ENCODE data around the gene GJD3.

GJD3 gene

DNA sequence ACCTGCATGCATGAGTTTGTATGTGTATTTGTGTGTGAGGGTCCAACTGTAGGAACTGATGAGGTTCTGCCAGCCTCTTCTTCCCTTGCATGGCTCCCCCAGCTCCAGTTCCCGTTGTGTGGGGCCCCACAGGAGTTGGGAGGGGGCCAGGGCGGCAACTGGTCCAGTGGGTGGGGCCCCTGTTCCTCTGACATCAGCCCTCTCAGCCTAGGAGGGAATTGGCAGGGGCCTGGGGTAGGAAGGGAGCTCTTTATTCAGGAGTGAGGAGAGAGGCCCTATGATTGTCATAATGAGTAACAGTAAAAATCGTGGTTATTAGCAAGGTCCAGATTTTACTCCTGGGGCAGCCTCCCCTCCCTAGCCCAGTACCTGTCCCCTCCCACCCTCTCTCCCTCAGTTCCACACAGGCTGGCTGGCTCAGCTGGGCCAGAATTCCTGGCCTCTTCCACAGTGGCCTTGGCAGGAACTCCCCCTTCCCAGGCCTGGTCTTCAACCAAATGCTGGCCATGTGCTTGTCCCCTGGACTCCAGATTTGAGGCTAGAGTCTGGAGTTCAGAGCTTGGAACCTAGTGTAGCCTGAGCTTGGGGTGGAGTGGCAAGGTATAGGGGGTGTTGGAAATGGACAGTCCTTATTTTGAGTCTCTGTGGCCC, 36.7 kb downstream of the GJD3 start:
- H3K4me1 ChIP-seq (ENCODE audit: control insufficient read depth, insufficient read depth, low read length): peaks cover under 1% of the 10 kb centered on the region; the same call in 1 of the 2 replicates
- no peaks in the 10 kb centered on the region for H3K27me3 ChIP-seq (ENCODE audit: control insufficient read depth, insufficient read depth, low read length)
- no peaks in the 10 kb centered on the region for H3K9me3 ChIP-seq (ENCODE audit: control insufficient read depth, insufficient read depth, low read length)
- H3K4me3 ChIP-seq (ENCODE audit: low read length): no peak overlapping the region
- no peak overlapping the region for H3K27ac ChIP-seq (ENCODE audit: low read length)
- 0 out of 2 replicates have a peak, but pooled peaks cover 2% of the 10 kb centered on the region for H3K36me3 ChIP-seq (ENCODE audit: control insufficient read depth, insufficient read depth, low read length)
- no CpG with 5 or more reads among the region's 3 CpGs for WGBS (ENCODE audit: insufficient coverage, insufficient read length)
- no peak for DNase-seq (ENCODE audit: low read depth, low spot score)

DNA sequence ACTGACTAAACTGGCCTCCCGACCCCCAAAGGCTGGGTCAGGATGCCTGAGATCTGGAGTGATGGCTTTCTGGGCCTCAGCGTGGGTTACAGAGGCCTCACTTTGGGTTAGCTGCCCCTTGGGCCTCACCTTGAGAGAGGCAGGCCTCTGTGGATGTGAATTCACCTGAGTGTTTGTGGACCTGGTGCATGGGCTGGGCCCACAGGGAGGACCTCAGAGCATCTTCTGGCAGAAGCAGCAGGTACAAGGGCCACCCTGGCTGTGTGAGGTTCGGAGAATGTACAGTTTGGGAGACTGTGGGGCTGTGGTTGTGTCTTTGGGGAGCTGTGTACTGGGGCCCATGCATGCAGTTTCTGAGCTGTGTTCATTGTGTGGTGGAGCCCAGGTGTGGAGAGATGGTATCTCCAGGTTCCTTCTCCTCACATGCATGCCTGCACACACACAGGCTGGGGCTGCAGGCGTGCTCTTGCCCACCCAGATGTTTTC, 37.2 kb downstream of the GJD3 start:
- Histone ChIP-seq H3K9me3 (ENCODE audit: control insufficient read depth, insufficient read depth, low read length) (no peaks in the 10 kb centered on the region), H3K4me3 (ENCODE audit: low read length) (no peak overlapping the region), H3K27ac (ENCODE audit: low read length) (no peak overlapping the region), H3K4me1 (ENCODE audit: control insufficient read depth, insufficient read depth, low read length) (peaks cover 4% of the 10 kb centered on the region), H3K27me3 (ENCODE audit: control insufficient read depth, insufficient read depth, low read length) (no peaks in the 10 kb centered on the region), H3K36me3 (ENCODE audit: control insufficient read depth, insufficient read depth, low read length) (0 out of 2 replicates have a peak, but pooled peaks cover 2% of the 10 kb centered on the region)
- no CpG with 5 or more reads among the region's 4 CpGs for WGBS (ENCODE audit: insufficient coverage, insufficient read length)
- no peak for DNase-seq (ENCODE audit: low read depth, low spot score)

DNA sequence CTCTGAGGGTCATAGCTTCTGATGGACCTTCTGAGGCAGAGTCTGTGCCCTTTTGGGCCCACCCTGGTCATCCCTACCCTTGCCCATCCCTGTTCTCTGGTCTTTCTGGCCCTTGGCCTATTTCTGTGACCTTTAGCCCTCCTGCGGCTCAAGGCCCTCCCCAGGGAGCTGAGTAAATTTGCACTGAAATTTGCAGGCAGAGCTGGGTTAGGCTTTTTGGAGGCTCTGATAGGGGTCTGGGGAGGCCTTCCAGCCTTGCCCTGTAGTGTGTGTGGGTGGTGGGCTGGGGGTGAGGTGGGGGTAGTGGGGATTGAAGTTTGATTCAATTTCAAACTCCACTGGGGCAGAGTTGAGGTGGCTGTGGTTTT, 37.7 kb downstream of the GJD3 start:
- no peaks in the 10 kb centered on the region for H3K27me3 ChIP-seq (ENCODE audit: control insufficient read depth, insufficient read depth, low read length)
- no peak overlapping the region for H3K4me3 ChIP-seq (ENCODE audit: low read length)
- no peak overlapping the region for H3K27ac ChIP-seq (ENCODE audit: low read length)
- H3K9me3 ChIP-seq (ENCODE audit: control insufficient read depth, insufficient read depth, low read length): no peaks in the 10 kb centered on the region
- H3K4me1 ChIP-seq (ENCODE audit: control insufficient read depth, insufficient read depth, low read length): peaks cover 7% of the 10 kb centered on the region
- WGBS (ENCODE audit: insufficient coverage, insufficient read length): no CpG with 5 or more reads among the region's 1 CpG
- DNase-seq (ENCODE audit: low read depth, low spot score): no peak
- H3K36me3 ChIP-seq (ENCODE audit: control insufficient read depth, insufficient read depth, low read length): 0 out of 2 replicates have a peak, but pooled peaks cover 2% of the 10 kb centered on the region

DNA sequence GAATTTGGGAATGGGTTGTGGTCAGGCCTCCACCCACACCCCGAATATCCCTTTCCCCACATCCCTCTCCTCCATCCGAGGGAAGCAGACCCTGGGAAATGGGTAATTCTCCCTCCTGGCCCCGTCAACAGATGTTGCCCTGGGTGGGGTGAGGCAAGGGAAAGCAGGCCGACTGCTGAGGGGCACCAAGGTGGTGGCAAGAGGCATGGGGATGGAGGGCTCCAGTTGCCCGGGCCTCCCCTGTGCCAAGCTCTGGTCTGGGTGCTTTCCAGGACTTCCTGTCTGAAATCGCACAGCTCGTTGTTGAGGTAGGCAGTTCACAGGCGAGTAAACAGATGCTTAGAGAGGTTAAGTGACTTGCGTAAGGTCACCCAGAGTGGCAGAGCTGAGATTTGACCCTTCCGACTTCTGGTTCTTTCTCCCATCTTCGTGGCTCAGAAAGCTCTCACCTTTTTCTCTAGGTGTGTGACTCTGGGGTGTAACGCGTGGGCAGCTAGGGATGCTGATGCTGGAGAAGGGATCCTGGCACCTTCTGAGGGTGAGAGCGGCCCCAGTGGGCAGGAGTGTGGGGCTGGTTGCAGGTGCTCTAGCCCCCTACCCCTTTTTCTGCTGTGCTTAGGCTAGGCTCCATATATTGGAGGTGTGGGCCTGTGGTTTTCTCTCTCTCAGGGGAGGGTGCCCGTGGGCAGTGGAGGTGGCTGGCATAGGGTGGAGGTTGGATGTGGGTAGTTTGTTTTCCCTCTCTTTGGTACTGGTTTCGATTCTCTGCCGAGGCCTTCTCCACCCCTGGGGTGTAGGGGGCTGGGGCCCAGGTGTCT, 38.3 kb downstream of the GJD3 start:
- DNase-seq (ENCODE audit: low read depth, low spot score): no peak
- no CpG with 5 or more reads among the region's 17 CpGs for WGBS (ENCODE audit: insufficient coverage, insufficient read length)
- Histone ChIP-seq H3K4me1 (ENCODE audit: control insufficient read depth, insufficient read depth, low read length) (peaks cover 7% of the 10 kb centered on the region), H3K9me3 (ENCODE audit: control insufficient read depth, insufficient read depth, low read length) (no peaks in the 10 kb centered on the region), H3K27ac (ENCODE audit: low read length) (no peak overlapping the region), H3K4me3 (ENCODE audit: low read length) (no peak overlapping the region), H3K27me3 (ENCODE audit: control insufficient read depth, insufficient read depth, low read length) (no peaks in the 10 kb centered on the region), H3K36me3 (ENCODE audit: control insufficient read depth, insufficient read depth, low read length) (0 out of 2 replicates have a peak, but pooled peaks cover under 1% of the 10 kb centered on the region)

DNA sequence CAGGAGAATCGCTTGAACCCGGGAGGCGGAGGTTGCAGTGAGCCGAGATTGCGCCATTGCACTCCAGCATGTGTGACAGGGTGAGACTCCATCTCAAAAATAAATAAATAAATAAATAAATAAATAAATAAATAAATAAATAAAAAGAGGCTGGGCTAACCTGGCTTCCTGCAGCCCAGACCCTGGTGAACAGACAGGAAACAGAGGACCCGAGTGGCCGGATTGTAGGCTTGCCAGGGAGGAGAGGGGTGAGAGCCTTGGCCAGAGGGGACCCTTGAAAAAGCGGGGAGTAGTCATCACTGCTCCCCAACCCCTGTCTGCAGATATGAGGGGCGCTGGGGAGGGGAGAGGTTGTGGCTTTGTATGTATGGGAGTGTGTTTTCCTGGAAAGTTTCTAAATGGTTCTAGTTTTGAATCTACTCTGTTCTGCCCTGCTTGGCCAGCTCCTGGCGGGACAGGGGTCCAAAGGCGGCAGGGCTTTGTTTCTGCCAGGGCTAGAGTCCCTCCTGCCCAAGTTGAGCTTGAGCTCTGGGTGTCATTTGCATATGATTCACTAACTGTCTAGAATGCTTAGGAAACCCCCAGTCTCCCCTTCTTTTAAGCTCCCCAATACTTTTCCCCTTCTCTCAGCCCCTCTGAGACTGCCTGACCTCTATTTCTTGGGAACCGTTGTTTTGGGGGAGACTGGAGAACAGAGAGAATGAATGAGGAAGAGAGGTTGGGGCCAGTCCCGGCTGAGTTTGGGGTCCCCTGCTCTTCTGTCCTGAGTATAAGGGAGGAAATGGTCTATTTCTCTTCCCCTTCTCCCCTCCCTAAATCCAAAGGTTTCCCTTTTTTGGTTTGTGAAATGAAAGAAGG, 39.2 kb downstream of the GJD3 start:
- no CpG with 5 or more reads among the region's 13 CpGs for WGBS (ENCODE audit: insufficient coverage, insufficient read length)

DNA sequence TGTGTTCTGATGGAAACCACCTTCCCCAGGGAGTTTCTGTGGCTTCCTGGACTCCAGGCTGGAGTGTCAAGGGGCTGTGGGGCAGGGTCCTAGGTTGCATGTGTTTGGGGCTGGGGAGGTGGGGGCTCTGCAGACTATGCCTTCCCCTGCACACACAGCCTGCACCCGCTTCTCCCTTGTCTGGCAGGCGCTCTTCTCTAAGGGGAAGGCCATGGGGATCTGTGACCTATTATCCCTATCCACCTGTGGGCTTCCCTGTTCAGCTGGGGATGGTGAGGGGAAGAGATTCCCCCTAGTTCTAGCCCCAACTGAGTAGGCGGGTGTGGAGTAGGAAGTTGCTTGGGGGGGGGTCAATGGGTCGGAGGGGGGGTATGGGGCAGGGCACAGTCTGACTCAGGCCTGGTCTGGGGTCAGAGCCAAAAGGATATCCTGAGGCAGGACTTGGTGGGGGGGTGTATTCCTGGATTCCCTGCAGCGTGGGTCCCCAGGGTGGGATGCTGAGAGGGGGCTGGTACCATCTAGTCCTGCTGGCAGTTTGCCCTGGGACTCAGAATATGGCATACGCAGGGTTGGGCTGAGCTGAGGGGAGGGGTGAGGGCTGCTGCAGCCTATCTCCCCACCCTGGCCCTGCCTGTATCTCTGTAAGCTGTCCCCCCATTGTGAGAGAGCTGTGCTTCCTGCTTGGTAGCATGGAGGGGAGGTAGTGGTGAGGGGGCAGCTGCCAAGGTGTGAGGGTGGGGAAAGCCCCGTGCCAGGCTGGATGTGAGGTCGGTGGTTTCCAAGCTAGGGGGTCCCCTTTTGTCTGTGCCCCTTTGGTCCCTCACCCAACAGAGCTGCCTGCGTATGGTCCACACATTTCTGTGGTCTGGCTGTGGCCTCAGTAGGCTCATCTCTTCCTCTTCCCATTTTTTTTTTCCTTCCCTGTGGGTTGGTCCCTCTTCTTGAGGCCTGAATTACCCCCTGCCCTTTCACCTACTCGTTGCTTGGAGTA, 40.9 kb downstream of the GJD3 start:
- H3K4me3 ChIP-seq (ENCODE audit: low read length): no peak overlapping the region

More for the DNA sequence above, 39.2 kb downstream of the GJD3 start:
- Histone ChIP-seq H3K4me3 (ENCODE audit: low read length) (no peak overlapping the region), H3K27ac (ENCODE audit: low read length) (no peak overlapping the region), H3K36me3 (ENCODE audit: control insufficient read depth, insufficient read depth, low read length) (no peaks in the 10 kb centered on the region), H3K9me3 (ENCODE audit: control insufficient read depth, insufficient read depth, low read length) (no peaks in the 10 kb centered on the region), H3K4me1 (ENCODE audit: control insufficient read depth, insufficient read depth, low read length) (peaks cover 10% of the 10 kb centered on the region), H3K27me3 (ENCODE audit: control insufficient read depth, insufficient read depth, low read length) (no peaks in the 10 kb centered on the region)
- DNase-seq (ENCODE audit: low read depth, low spot score): no peak

DNA sequence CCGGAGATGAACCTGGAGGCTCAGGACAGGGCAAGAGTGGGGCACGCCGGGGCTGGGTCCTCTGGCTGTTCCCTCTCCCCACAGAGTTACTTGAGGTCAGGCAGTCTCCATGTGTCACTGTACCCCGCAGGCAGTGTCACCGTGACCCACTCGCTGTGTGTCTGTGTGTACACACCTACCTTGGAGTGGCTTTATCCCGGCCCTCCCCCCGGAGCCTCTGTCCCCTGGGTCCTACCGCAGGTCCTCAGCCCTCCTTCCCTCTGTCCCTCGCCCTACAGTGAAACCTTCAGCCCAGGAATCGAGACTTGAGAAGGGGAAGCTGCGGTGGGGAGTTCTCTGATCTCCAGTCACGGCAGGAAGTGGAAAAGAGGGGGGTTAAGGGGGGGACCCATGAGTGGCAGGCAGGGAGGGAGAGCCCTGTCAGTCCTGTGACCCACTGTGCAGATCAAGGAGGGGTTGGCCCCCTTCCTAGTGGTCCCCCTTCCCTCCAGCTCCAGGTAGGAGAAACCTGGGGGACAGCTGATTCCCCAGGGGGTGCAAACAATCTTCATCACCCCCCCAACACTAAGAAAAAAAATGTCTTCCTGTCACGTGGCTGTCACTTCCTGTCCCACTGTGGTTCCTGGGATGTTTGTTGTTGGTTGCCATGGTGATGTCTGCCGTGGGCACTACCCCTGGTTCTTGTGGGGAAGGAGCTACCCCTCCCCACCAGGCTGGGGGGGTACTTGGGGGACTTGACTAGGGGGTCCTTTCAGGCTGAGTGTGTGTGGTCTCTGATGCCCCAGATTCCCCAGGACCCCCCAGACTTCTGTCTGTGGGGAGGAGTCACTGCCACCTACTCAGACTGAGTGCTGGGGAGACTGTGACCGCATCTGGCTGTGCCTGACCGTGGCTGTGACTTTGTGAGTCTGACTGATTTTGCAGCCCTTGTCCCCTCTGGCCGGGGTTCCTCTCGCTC, 41.9 kb downstream of the GJD3 start:
- WGBS (ENCODE audit: insufficient coverage, insufficient read length): no CpG with 5 or more reads among the region's 19 CpGs
- Histone ChIP-seq H3K9me3 (ENCODE audit: control insufficient read depth, insufficient read depth, low read length) (no peaks in the 10 kb centered on the region), H3K4me3 (ENCODE audit: low read length) (no peak overlapping the region), H3K27me3 (ENCODE audit: control insufficient read depth, insufficient read depth, low read length) (no peaks in the 10 kb centered on the region; the same call in 1 of the 2 replicates), H3K36me3 (ENCODE audit: control insufficient read depth, insufficient read depth, low read length) (no peaks in the 10 kb centered on the region), H3K27ac (ENCODE audit: low read length) (no peak overlapping the region), H3K4me1 (ENCODE audit: control insufficient read depth, insufficient read depth, low read length) (peaks cover 13% of the 10 kb centered on the region)
- DNase-seq (ENCODE audit: low read depth, low spot score): no peak

More for the DNA sequence above, 40.9 kb downstream of the GJD3 start:
- WGBS (ENCODE audit: insufficient coverage, insufficient read length): no CpG with 5 or more reads among the region's 10 CpGs
- DNase-seq (ENCODE audit: low read depth, low spot score): no peak
- no peaks in the 10 kb centered on the region for H3K9me3 ChIP-seq (ENCODE audit: control insufficient read depth, insufficient read depth, low read length)
- no peak overlapping the region for H3K27ac ChIP-seq (ENCODE audit: low read length)
- peaks cover 13% of the 10 kb centered on the region for H3K4me1 ChIP-seq (ENCODE audit: control insufficient read depth, insufficient read depth, low read length)
- H3K27me3 ChIP-seq (ENCODE audit: control insufficient read depth, insufficient read depth, low read length): no peaks in the 10 kb centered on the region; the same call in 1 of the 2 replicates
- H3K36me3 ChIP-seq (ENCODE audit: control insufficient read depth, insufficient read depth, low read length): no peaks in the 10 kb centered on the region

DNA sequence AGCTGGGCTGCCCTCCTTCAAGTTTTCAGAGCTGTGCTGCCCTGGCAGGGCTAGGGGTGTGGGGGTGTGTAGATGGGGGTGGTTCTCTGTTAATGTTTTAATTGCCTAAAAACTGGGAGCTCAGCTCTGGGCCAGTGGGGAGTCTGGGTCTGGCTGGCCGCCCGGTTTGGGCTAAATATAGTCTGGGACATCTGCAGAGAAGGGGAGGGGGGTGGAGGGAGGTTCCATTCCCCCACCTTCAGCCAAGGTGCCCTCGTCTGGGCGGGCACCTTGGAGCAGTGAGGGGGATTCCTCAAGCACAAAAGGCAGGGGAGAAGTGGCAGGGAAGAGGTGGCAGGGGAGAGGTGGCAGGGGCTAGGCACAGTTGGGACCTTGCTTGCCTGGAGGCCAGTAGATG, 42.6 kb downstream of the GJD3 start:
- DNase-seq (ENCODE audit: low read depth, low spot score): no peak
- H3K9me3 ChIP-seq (ENCODE audit: control insufficient read depth, insufficient read depth, low read length): no peaks in the 10 kb centered on the region
- no peaks in the 10 kb centered on the region for H3K36me3 ChIP-seq (ENCODE audit: control insufficient read depth, insufficient read depth, low read length)
- no peak overlapping the region for H3K27ac ChIP-seq (ENCODE audit: low read length)
- H3K27me3 ChIP-seq (ENCODE audit: control insufficient read depth, insufficient read depth, low read length): no peaks in the 10 kb centered on the region; the same call in 1 of the 2 replicates
- no CpG with 5 or more reads among the region's 4 CpGs for WGBS (ENCODE audit: insufficient coverage, insufficient read length)
- peaks cover 13% of the 10 kb centered on the region for H3K4me1 ChIP-seq (ENCODE audit: control insufficient read depth, insufficient read depth, low read length)
- no peak overlapping the region for H3K4me3 ChIP-seq (ENCODE audit: low read length)

DNA sequence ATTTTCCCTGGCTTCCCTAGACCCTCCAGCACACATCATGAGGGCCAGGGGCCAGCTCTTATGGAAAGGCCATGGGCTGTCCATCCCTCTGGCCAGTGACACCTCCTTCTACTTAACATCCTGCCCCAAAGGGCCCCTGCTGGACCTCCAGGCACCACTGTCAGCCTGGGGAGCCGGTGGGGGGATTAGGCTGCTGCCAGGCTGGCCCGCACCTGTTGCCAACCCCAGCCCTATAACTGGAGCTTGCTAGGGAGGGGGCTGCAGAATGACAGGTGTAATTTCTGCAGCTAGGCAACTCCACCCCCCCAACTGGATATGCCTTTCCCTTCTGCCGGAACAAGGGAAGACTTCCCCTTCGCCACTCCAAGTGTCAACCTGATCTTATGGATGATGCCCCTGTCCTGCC, 43.0 kb downstream of the GJD3 start:
- no peak for DNase-seq (ENCODE audit: low read depth, low spot score)
- Histone ChIP-seq H3K27ac (ENCODE audit: low read length) (no peak overlapping the region), H3K4me1 (ENCODE audit: control insufficient read depth, insufficient read depth, low read length) (peaks cover 13% of the 10 kb centered on the region), H3K4me3 (ENCODE audit: low read length) (no peak overlapping the region), H3K9me3 (ENCODE audit: control insufficient read depth, insufficient read depth, low read length) (no peaks in the 10 kb centered on the region), H3K27me3 (ENCODE audit: control insufficient read depth, insufficient read depth, low read length) (no peaks in the 10 kb centered on the region; the same call in 1 of the 2 replicates), H3K36me3 (ENCODE audit: control insufficient read depth, insufficient read depth, low read length) (no peaks in the 10 kb centered on the region)
- WGBS (ENCODE audit: insufficient coverage, insufficient read length): no CpG with 5 or more reads among the region's 4 CpGs
